Epithelial cell of proximal tubule (primary cell): ENCODE results near the gene CYP1A2. TPM values are rescaled to one million over a fixed set of nuclear protein-coding genes. Genes with fewer than 3 reads are reported as not detected.

Experiments used
- DNase-seq: peaks from one replicate; pipeline ENCODE4 v3.0.0-alpha.2; 2011; ENCODE audit warnings: low read depth
- H3K4me3 ChIP-seq: 2 replicates; pipeline ENCODE4 v1.5.1; 2011; ENCODE audit warnings: low read depth, mild to moderate bottlenecking, low read length
- total RNA-seq: library from RNA; depleted of rRNA; stranded (reverse); fragments of >200 nt; gene quantifications from 2 replicates; pipeline ENCODE4 v1.2.3, GENCODE V29; 2015
- TF ChIP-seq, protein P1 (sequence below): conservative IDR thresholded peaks from 2 replicates; pipeline ENCODE4 v1.5.1; 2012; ENCODE audit warnings: low read depth, mild to moderate bottlenecking, low read length

CYP1A2 gene
- total RNA-seq, 1 donor from 2014 or later: not detected

DNA sequence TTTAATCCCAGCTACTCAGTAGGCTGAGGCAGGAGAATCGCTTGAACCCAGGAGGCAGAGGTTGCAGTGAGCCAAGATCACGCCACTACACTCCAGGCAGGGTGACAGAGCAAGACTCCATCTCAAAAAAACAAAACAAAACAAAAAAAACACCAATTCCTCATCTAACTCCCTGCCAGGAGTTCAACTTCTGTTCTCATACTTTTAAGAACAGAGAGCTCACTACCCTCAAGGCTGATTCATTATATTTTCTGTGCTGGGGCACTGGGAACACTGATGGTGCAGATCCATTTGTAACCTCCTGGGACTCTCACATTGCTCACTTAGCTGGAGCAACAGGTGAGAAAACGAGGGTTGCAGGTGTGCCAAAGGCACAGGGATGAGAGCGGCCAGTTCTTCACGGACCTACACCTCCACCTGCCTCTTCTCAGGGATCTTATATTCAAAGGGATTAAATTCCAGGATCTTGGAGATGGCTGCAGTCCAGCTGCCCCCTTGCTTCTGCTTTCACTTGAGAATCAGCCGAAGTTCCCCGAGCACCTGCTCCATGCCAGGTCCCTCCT, 20.9 kb downstream of the CYP1A2 start:
- TF ChIP-seq, protein P1, sequence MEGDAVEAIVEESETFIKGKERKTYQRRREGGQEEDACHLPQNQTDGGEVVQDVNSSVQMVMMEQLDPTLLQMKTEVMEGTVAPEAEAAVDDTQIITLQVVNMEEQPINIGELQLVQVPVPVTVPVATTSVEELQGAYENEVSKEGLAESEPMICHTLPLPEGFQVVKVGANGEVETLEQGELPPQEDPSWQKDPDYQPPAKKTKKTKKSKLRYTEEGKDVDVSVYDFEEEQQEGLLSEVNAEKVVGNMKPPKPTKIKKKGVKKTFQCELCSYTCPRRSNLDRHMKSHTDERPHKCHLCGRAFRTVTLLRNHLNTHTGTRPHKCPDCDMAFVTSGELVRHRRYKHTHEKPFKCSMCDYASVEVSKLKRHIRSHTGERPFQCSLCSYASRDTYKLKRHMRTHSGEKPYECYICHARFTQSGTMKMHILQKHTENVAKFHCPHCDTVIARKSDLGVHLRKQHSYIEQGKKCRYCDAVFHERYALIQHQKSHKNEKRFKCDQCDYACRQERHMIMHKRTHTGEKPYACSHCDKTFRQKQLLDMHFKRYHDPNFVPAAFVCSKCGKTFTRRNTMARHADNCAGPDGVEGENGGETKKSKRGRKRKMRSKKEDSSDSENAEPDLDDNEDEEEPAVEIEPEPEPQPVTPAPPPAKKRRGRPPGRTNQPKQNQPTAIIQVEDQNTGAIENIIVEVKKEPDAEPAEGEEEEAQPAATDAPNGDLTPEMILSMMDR: no peak
- no peak for DNase-seq
- H3K4me3 ChIP-seq: no peak overlapping the region

GRCh38 chr15:74770211-74770903, 21.7 kb downstream of the CYP1A2 start:
- TF ChIP-seq, protein P1: no peak
- no peak for DNase-seq
- no peak overlapping the region for H3K4me3 ChIP-seq

- H3K4me3 ChIP-seq: no peak overlapping the region
- TF ChIP-seq, protein P1: no peak
- DNase-seq: no peak
These were observed 24.7 kb downstream of the CYP1A2 start for GRCh38 chr15:74773329-74773728.

- H3K4me3 ChIP-seq: no peak overlapping the region
- DNase-seq: no peak
- TF ChIP-seq, protein P1: no peak
These were observed 25.1 kb downstream of the CYP1A2 start for GRCh38 chr15:74773731-74774252.

GRCh38 chr15:74775132-74775562, 26.5 kb downstream of the CYP1A2 start:
- TF ChIP-seq, protein P1: no peak
- no peak for DNase-seq
- H3K4me3 ChIP-seq: no peak overlapping the region

- H3K4me3 ChIP-seq: no peak overlapping the region
- TF ChIP-seq, protein P1: no peak
- DNase-seq: no peak
These were observed 27.2 kb downstream of the CYP1A2 start for GRCh38 chr15:74775894-74776293.
